ENCODE results near the gene FGFBP1.
A peak's percentile ranks its signal among the peaks of the same experiment; 100 is the strongest.

FGFBP1 gene

GRCh38 chr4:15912961-15913630, 25.4 kb downstream of the FGFBP1 start:
- DNase-seq: no peak

GRCh38 chr4:15912236-15912635, 26.3 kb downstream of the FGFBP1 start:
- DNase-seq: no peak

GRCh38 chr4:15910155-15910940, 28.2 kb downstream of the FGFBP1 start:
- no peak for DNase-seq

GRCh38 chr4:15907430-15907829, 31.1 kb downstream of the FGFBP1 start:
- no peak for DNase-seq

GRCh38 chr4:15906020-15906443, 32.5 kb downstream of the FGFBP1 start:
- DNase-seq: no peak

- DNase-seq: no peak
Observed at GRCh38 chr4:15902746-15903145, 35.8 kb downstream of the FGFBP1 start.

- no peak for DNase-seq
Observed at GRCh38 chr4:15901998-15902397, 36.5 kb downstream of the FGFBP1 start.

- DNase-seq: no peak
Observed at GRCh38 chr4:15901007-15901406, 37.5 kb downstream of the FGFBP1 start.

GRCh38 chr4:15899511-15899910, 39.0 kb downstream of the FGFBP1 start:
- DNase-seq: no peak

GRCh38 chr4:15898902-15899301, 39.6 kb downstream of the FGFBP1 start:
- no peak for DNase-seq

- no peak for DNase-seq
Observed at GRCh38 chr4:15897577-15897976, 41.0 kb downstream of the FGFBP1 start.

- peak in 1 of 51 donors; percentile 2 for DNase-seq
Observed at GRCh38 chr4:15894921-15895916, 43.3 kb downstream of the FGFBP1 start.

- no peak for DNase-seq
Observed at GRCh38 chr4:15894393-15894792, 44.1 kb downstream of the FGFBP1 start.

GRCh38 chr4:15893962-15894361, 44.6 kb downstream of the FGFBP1 start:
- DNase-seq: no peak

- DNase-seq: no peak
Observed at GRCh38 chr4:15891312-15891711, 47.2 kb downstream of the FGFBP1 start.

GRCh38 chr4:15890246-15890829, 48.2 kb downstream of the FGFBP1 start:
- DNase-seq: no peak

- DNase-seq: no peak
Observed at GRCh38 chr4:15888515-15888914, 50.0 kb downstream of the FGFBP1 start.

Data from hypothalamus (tissue), 51 donors.